KMS-11 (cell line): ENCODE data around the gene PMEPA1.

ENCODE experiments used
- H2AFZ ChIP-seq: fragments of 200-600 bp; sonication (generic); 2 replicates; pipeline ENCODE4 v1.6.1; 2016; ENCODE audit warnings: antibody characterized with exemption, mixed run types, low read depth
- H3K27ac ChIP-seq: fragments of 200-600 bp; sonication (generic); 2 replicates; pipeline ENCODE4 v1.6.1; 2016; ENCODE audit warnings: mild to moderate bottlenecking, mixed run types
- H3K27me3 ChIP-seq: fragments of 200-600 bp; sonication (generic); 2 replicates; pipeline ENCODE4 v1.6.1; 2017; ENCODE audit warnings: mild to moderate bottlenecking, low read depth, mixed run types, moderate library complexity; ENCODE audit not compliant: insufficient read depth
- H3K36me3 ChIP-seq: fragments of 200-600 bp; sonication (generic); 2 replicates; pipeline ENCODE4 v1.6.1; 2017; ENCODE audit warnings: mild to moderate bottlenecking, mixed run types; ENCODE audit not compliant: insufficient read depth
- H3K4me1 ChIP-seq: fragments of 200-600 bp; sonication (generic); 2 replicates; pipeline ENCODE4 v1.6.1; 2016; ENCODE audit warnings: mild to moderate bottlenecking, low read depth, mixed run types; ENCODE audit not compliant: poor library complexity, severe bottlenecking
- H3K4me2 ChIP-seq: fragments of 200-600 bp; sonication (generic); 2 replicates; pipeline ENCODE4 v1.7.0; 2016; ENCODE audit warnings: mild to moderate bottlenecking, mixed run types
- H3K4me3 ChIP-seq: fragments of 200-600 bp; sonication (generic); IDR thresholded peaks from 2 replicates; pipeline ENCODE4 v1.6.1; 2017; ENCODE audit warnings: low read depth, low read length, mixed read lengths; ENCODE audit not compliant: insufficient read depth
- H3K79me2 ChIP-seq: fragments of 200-600 bp; sonication (generic); 2 replicates; pipeline ENCODE4 v1.6.1; 2016; ENCODE audit warnings: low read depth, mixed run types; ENCODE audit not compliant: insufficient read depth
- H3K9ac ChIP-seq: fragments of 200-600 bp; sonication (generic); 2 replicates; pipeline ENCODE4 v1.6.1; 2016; ENCODE audit warnings: mild to moderate bottlenecking, mixed run types
- H4K20me1 ChIP-seq: fragments of 200-600 bp; sonication (generic); 2 replicates; pipeline ENCODE4 v1.6.1; 2016; ENCODE audit warnings: mild to moderate bottlenecking, mixed run types; ENCODE audit not compliant: insufficient read depth
- CTCF ChIP-seq: fragments of 200-600 bp; sonication (generic); conservative IDR thresholded peaks from 2 replicates; pipeline ENCODE4 v1.6.1; 2017; ENCODE audit warnings: low read depth, mild to moderate bottlenecking, antibody characterized with exemption, low read length, moderate library complexity, mixed read lengths

PMEPA1 gene

GRCh38 chr20:57749869-57750268 is 40.1 kb upstream of the PMEPA1 start:
- H3K27me3 ChIP-seq: peaks cover 4% of the 10 kb centered on the region; the same call in 1 of the 2 replicates
- H3K79me2 ChIP-seq: no peaks in the 10 kb centered on the region
- H3K4me1 ChIP-seq: peaks cover 14% of the 10 kb centered on the region
- no peak for TF ChIP-seq CTCF
- no peak overlapping the region for H2AFZ ChIP-seq
- no peaks in the 10 kb centered on the region for H3K36me3 ChIP-seq
- H3K4me3 ChIP-seq: no peak overlapping the region
- H3K9ac ChIP-seq: no peak overlapping the region
- no peaks in the 10 kb centered on the region for H4K20me1 ChIP-seq
- H3K4me2 ChIP-seq: no peak overlapping the region
- H3K27ac ChIP-seq: no peak overlapping the region

- no peak overlapping the region for H3K4me3 ChIP-seq
- no peaks in the 10 kb centered on the region for H3K36me3 ChIP-seq
- no peaks in the 10 kb centered on the region for H4K20me1 ChIP-seq
- H3K79me2 ChIP-seq: no peaks in the 10 kb centered on the region
- H3K27me3 ChIP-seq: peaks cover 4% of the 10 kb centered on the region; the same call in 1 of the 2 replicates
- H3K27ac ChIP-seq: no peak overlapping the region
- TF ChIP-seq CTCF: no peak
- H3K4me2 ChIP-seq: peak overlapping the region; percentile 55
- H3K9ac ChIP-seq: peak overlapping the region; percentile 40; the same call in 1 of the 2 replicates
- H3K4me1 ChIP-seq: peaks cover 14% of the 10 kb centered on the region
- H2AFZ ChIP-seq: peak overlapping the region; percentile 62
Observed at GRCh38 chr20:57749131-57749690, 39.4 kb upstream of the PMEPA1 start.

GRCh38 chr20:57748601-57749130 is 38.9 kb upstream of the PMEPA1 start:
- H3K4me1 ChIP-seq: peaks cover 14% of the 10 kb centered on the region
- H3K27ac ChIP-seq: no peak overlapping the region
- no peaks in the 10 kb centered on the region for H4K20me1 ChIP-seq
- peak overlapping the region; percentile 40; the same call in 1 of the 2 replicates for H3K9ac ChIP-seq
- no peaks in the 10 kb centered on the region for H3K36me3 ChIP-seq
- no peaks in the 10 kb centered on the region for H3K79me2 ChIP-seq
- TF ChIP-seq CTCF: no peak
- no peak overlapping the region for H3K4me3 ChIP-seq
- H3K27me3 ChIP-seq: peaks cover 4% of the 10 kb centered on the region; the same call in 1 of the 2 replicates
- H2AFZ ChIP-seq: peak overlapping the region; percentile 62
- peak overlapping the region; percentile 55 for H3K4me2 ChIP-seq

GRCh38 chr20:57747861-57748481 is 38.2 kb upstream of the PMEPA1 start:
- no peak overlapping the region for H3K27ac ChIP-seq
- no peak for TF ChIP-seq CTCF
- no peaks in the 10 kb centered on the region for H4K20me1 ChIP-seq
- H3K4me1 ChIP-seq: peaks cover 14% of the 10 kb centered on the region
- no peaks in the 10 kb centered on the region for H3K36me3 ChIP-seq
- H3K4me3 ChIP-seq: no peak overlapping the region
- H3K27me3 ChIP-seq: peaks cover 4% of the 10 kb centered on the region; the same call in 1 of the 2 replicates
- no peaks in the 10 kb centered on the region for H3K79me2 ChIP-seq
- H3K9ac ChIP-seq: no peak overlapping the region; the same call in 1 of the 2 replicates
- H3K4me2 ChIP-seq: peak overlapping the region; percentile 55
- H2AFZ ChIP-seq: peak overlapping the region; percentile 62; the same call in 1 of the 2 replicates
